ENCODE data around the gene ORMDL1. TPM values are rescaled to one million over a fixed set of nuclear protein-coding genes. Genes with fewer than 3 reads are reported as not detected.

The ORMDL1 gene
- total RNA-seq, 1 donor from 2014 or later, result 21.9 TPM

Other genes starting within 250 kb of the ORMDL1 start
- gene SLC40A1, start 203.6 kb downstream of the ORMDL1 start, total RNA-seq, result 51.0 TPM
- 35.2 TPM for gene ASNSD1, start 122.9 kb downstream of the ORMDL1 start, total RNA-seq
- 6.0 TPM for gene ANKAR, start 109.7 kb downstream of the ORMDL1 start, total RNA-seq
- 8.7 TPM for gene OSGEPL1, start 21.5 kb downstream of the ORMDL1 start, total RNA-seq
- 15.1 TPM for gene PMS1, start 111 bp upstream of the ORMDL1 start, total RNA-seq

All from Right ventricle myocardium inferior (tissue), 1 donor.